Pulmonary artery endothelial cell (primary cell): Measurements from ENCODE around the gene AKAP6. TPM values are rescaled to one million over a fixed set of nuclear protein-coding genes. Genes with fewer than 3 reads are reported as not detected.
A peak's percentile ranks its signal among the peaks of the same experiment; 100 is the strongest.

Source experiments
- DNase-seq: peaks from one replicate; pipeline ENCODE4 v3.0.0-alpha.2; 2011; ENCODE audit warnings: low read depth, low spot score
- total RNA-seq: library from RNA; depleted of rRNA; stranded (reverse); fragments of >200 nt; gene quantifications from 2 replicates; pipeline ENCODE4 v1.2.3, GENCODE V29; 2014

The AKAP6 gene
- total RNA-seq, 1 donor from 2014 or later: 0.26 TPM

- DNase-seq: no peak
Observed at GRCh38 chr14:32474478-32475195, 145.5 kb downstream of the AKAP6 start.

- DNase-seq: no peak
Observed at GRCh38 chr14:32476532-32476931, 147.4 kb downstream of the AKAP6 start.

- no peak for DNase-seq
Observed at GRCh38 chr14:32477396-32477795, 148.3 kb downstream of the AKAP6 start.

GRCh38 chr14:32478050-32478449 is 149.0 kb downstream of the AKAP6 start:
- DNase-seq: no peak

GRCh38 chr14:32480337-32480736 is 151.2 kb downstream of the AKAP6 start:
- no peak for DNase-seq

GRCh38 chr14:32481707-32482106 is 152.6 kb downstream of the AKAP6 start:
- DNase-seq: no peak

GRCh38 chr14:32491416-32492016 is 162.4 kb downstream of the AKAP6 start:
- no peak for DNase-seq

GRCh38 chr14:32492457-32492856 is 163.4 kb downstream of the AKAP6 start:
- DNase-seq: no peak

GRCh38 chr14:32494609-32495434 is 165.7 kb downstream of the AKAP6 start:
- no peak for DNase-seq

- no peak for DNase-seq
Observed at GRCh38 chr14:32495435-32495734, 166.3 kb downstream of the AKAP6 start.

- no peak for DNase-seq
Observed at GRCh38 chr14:32497248-32497647, 168.2 kb downstream of the AKAP6 start.

GRCh38 chr14:32507029-32507984 is 178.2 kb downstream of the AKAP6 start:
- DNase-seq: no peak

GRCh38 chr14:32508281-32508680 is 179.2 kb downstream of the AKAP6 start:
- no peak for DNase-seq

GRCh38 chr14:32509632-32510187 is 180.6 kb downstream of the AKAP6 start:
- DNase-seq: peak; percentile 93

- DNase-seq: no peak
Observed at GRCh38 chr14:32510815-32511214, 181.7 kb downstream of the AKAP6 start.

GRCh38 chr14:32512348-32512747 is 183.2 kb downstream of the AKAP6 start:
- no peak for DNase-seq

GRCh38 chr14:32512813-32513212 is 183.7 kb downstream of the AKAP6 start:
- no peak for DNase-seq

- DNase-seq: no peak
Observed at GRCh38 chr14:32513571-32514009, 184.5 kb downstream of the AKAP6 start.

- no peak for DNase-seq
Observed at GRCh38 chr14:32514236-32514635, 185.1 kb downstream of the AKAP6 start.

- no peak for DNase-seq
Observed at GRCh38 chr14:32514681-32515080, 185.6 kb downstream of the AKAP6 start.
